Bronchial epithelial cell (primary cell): ENCODE measurements around the gene PIK3R6. TPM values are rescaled to one million over a fixed set of nuclear protein-coding genes. Genes with fewer than 3 reads are reported as not detected.

Experiments
- DNase-seq: peaks from one replicate; pipeline ENCODE4 v3.0.0-alpha.2; 2010; ENCODE audit warnings: low read depth
- FAIRE-seq: peaks from 2 replicates; lab custom pipeline; 2011; peaks lifted over from hg19 to GRCh38; lab: Jason Lieb, UNC
- H3K27me3 ChIP-seq: 2 replicates; pipeline ENCODE4 v1.5.1; 2011; ENCODE audit warnings: low read length; ENCODE audit not compliant: control insufficient read depth, insufficient read depth
- H3K36me3 ChIP-seq: 2 replicates; pipeline ENCODE4 v1.5.1; 2011; ENCODE audit warnings: low read length; ENCODE audit not compliant: control insufficient read depth, insufficient read depth
- H3K4me3 ChIP-seq: 2 replicates; pipeline ENCODE4 v1.5.1; 2011; ENCODE audit warnings: mild to moderate bottlenecking, low read depth, low read length, control low read depth
- CTCF ChIP-seq: IDR thresholded peaks from 2 replicates; pipeline ENCODE4 v1.5.1; 2011; ENCODE audit warnings: mild to moderate bottlenecking, moderate library complexity, low read length, control low read depth, inconsistent platforms; ENCODE audit not compliant: insufficient read depth, severe bottlenecking
- total RNA-seq: library from RNA; depleted of rRNA; stranded (reverse); fragments of >200 nt; gene quantifications from 2 replicates; pipeline ENCODE4 v1.2.1, GENCODE V29; 2014

Gene PIK3R6
- not detected in 2 replicates for total RNA-seq

GRCh38 chr17:8867361-8867981, at the start of gene PIK3R6:
TSS of gene PIK3R6 (minus strand) at chr17:8867674. CDS start at chr17:8849794, 17,880 bp downstream.
- FAIRE-seq (no peak), DNase-seq (no peak)
- no peaks in the 10 kb centered on the region for H3K36me3 ChIP-seq
- no peak for TF ChIP-seq CTCF
- no peak within 1 kb of the TSS for H3K4me3 ChIP-seq
- no peaks in the 10 kb centered on the region for H3K27me3 ChIP-seq

- no peak for TF ChIP-seq CTCF
- FAIRE-seq = no peak
- H3K36me3 ChIP-seq = no peaks in the 10 kb centered on the region
- no peaks in the 10 kb centered on the region for H3K27me3 ChIP-seq
- H3K4me3 ChIP-seq = no peak overlapping the region
- no peak for DNase-seq
Measured at GRCh38 chr17:8916466-8916865, 49.0 kb upstream of the PIK3R6 start.

GRCh38 chr17:8914554-8914953, 47.1 kb upstream of the PIK3R6 start:
- no peak for FAIRE-seq
- H3K27me3 ChIP-seq = no peaks in the 10 kb centered on the region
- H3K4me3 ChIP-seq = no peak overlapping the region
- TF ChIP-seq CTCF = no peak
- H3K36me3 ChIP-seq = no peaks in the 10 kb centered on the region
- no peak for DNase-seq

GRCh38 chr17:8913879-8914278, 46.4 kb upstream of the PIK3R6 start:
- no peak for DNase-seq
- H3K36me3 ChIP-seq = no peaks in the 10 kb centered on the region
- no peak for TF ChIP-seq CTCF
- H3K27me3 ChIP-seq = no peaks in the 10 kb centered on the region
- FAIRE-seq = no peak
- no peak overlapping the region for H3K4me3 ChIP-seq

- Histone ChIP-seq H3K36me3 (no peaks in the 10 kb centered on the region), H3K4me3 (no peak overlapping the region), H3K27me3 (no peaks in the 10 kb centered on the region)
- FAIRE-seq (no peak), DNase-seq (no peak)
- no peak for TF ChIP-seq CTCF
Measured at GRCh38 chr17:8913091-8913490, 45.6 kb upstream of the PIK3R6 start.
